ENCODE results near the gene AGPAT2. TPM values are rescaled to one million over a fixed set of nuclear protein-coding genes. Genes with fewer than 3 reads are reported as not detected.

AGPAT2 gene
- total and polyA plus RNA-seq, 7 experiments from 2014 or later, result 2.3 to 20.6 (median 12.0) TPM

DNA sequence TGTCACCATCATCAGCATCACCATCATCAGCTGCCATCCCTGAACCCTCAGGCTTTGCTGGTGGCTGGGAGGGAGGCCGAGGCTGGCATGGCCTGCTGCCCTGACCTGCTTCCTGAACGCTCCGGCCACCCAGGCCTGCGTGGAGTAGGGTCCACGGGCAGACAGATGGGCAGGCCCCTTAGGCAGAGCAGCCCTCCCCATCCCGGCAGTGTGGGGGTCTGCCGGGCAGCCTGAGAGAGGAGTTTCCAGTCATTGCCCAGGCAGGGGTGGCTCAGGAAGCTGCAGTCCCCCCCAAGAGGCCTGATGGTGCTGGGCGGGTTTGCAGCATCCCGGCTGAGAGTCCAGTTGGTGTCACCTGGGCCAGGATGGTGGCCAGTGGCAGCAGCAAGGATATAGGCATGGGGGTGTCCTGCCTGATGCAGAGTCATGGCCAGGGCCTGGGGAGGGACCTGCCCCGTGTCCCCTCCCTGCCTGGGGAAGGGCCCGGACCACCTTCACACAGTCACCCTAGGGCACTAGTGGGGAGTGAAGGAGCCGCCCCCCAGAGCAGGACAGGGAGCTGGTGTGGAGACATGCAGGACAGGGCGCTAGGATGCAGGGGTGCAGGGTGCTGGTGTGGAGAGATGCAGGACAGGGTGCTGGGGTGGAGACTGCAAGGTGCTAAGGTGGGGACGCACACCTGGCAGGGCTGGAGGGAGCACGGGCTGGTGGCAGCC lies 32.3 kb downstream of the AGPAT2 start:
- Mint-ChIP-seq H3K9me3 (no peaks in the 10 kb centered on the region), H3K27ac (peak overlapping the region in 1 of 9 donors; percentile 46)

DNA sequence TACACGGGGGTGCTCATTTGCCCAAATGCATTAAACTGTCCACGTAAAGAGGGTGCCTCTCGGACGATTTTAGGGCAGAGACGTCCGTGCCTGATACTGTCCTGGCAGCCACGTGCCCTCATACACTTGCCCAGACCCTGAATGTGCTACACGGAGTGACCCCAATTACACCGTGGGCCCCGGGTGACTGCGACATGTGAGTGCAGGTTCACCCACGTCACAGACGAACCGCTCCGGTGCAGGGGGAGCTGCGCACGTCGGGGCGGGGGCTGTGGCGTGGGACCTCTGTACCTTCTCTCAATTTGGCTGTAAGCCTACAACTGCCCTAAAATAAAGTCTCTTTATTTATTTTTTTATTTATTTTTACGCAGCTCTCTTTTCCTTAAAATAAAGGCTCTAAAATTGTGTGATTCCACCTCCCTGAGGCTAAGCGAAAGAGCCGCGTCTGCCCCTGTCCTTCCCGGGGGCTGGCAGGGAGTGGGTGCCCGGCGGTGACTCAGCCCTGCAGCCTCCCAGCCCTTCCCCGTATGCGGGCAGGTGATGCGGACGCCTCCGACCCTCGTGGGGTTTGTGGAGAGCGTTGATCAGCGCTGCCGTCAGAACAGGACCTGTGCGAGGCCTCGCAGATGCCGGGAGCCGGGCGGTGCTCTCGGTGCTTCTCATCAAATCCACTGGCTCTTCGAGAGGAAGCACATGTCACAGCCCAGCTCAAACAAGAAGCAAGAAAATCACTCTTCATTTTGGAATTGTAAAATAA lies 33.8 kb downstream of the AGPAT2 start:
- H3K27me3 Mint-ChIP-seq, result peaks cover 22 to 42% (median 39%) of the 10 kb centered on the region in 5 donors
- intact Hi-C loops (cut with micrococcal nuclease), result no loop called here
- no peak for ATAC-seq
- H3K4me3 Mint-ChIP-seq, result peak overlapping the region in 1 of 10 donors; percentile 58
- Histone ChIP-seq H3K36me3 (ENCODE audit: control insufficient read depth in 2 of 3, insufficient read depth in 3 of 3, low read length in 3 of 3) (no peaks in the 10 kb centered on the region), H3K4me3 (ENCODE audit: low read length) (no peak overlapping the region), H3K27ac (ENCODE audit: low read depth, low read length) (no peak overlapping the region), H3K4me1 (ENCODE audit: control insufficient read depth in 2 of 2, insufficient read depth in 2 of 2, low read length in 2 of 2) (peaks cover 0 to 6% of the 10 kb centered on the region in 2 donors), H3K27me3 (ENCODE audit: control insufficient read depth in 2 of 2, insufficient read depth in 2 of 2, low read length in 2 of 2) (peaks cover 3 to 8% of the 10 kb centered on the region in 2 donors), H3K9me3 (ENCODE audit: control insufficient read depth in 2 of 3, low read length in 3 of 3) (no peaks in the 10 kb centered on the region)
- CTCF ChIA-PET, result interaction anchor here (0.6 kb wide), 1 partner anchor 102 kb away, joined by 3 read pairs; no protein-coding TSS in a partner anchor
- no peak overlapping the region for H3K27ac Mint-ChIP-seq
- peaks cover 0 to 4% (median 0%) of the 10 kb centered on the region in 5 donors for H3K36me3 Mint-ChIP-seq
- no peaks in the 10 kb centered on the region for H3K9me3 Mint-ChIP-seq
- H3K4me1 Mint-ChIP-seq, result peaks cover 0 to 15% (median 12%) of the 10 kb centered on the region in 7 donors
- DNase-seq, result no peak
- POLR2A ChIA-PET, result no interaction called here

More for the DNA sequence above, 32.3 kb downstream of the AGPAT2 start:
- Mint-ChIP-seq H3K27me3 (peaks cover 19 to 45% (median 38%) of the 10 kb centered on the region in 5 donors), H3K4me3 (no peak overlapping the region), H3K4me1 (peaks cover 0 to 17% (median 14%) of the 10 kb centered on the region in 7 donors), H3K36me3 (peaks cover 0 to 4% (median 0%) of the 10 kb centered on the region in 5 donors)
- DNase-seq, result no peak
- Histone ChIP-seq H3K36me3 (ENCODE audit: control insufficient read depth in 2 of 3, insufficient read depth in 3 of 3, low read length in 3 of 3) (no peaks in the 10 kb centered on the region), H3K4me3 (ENCODE audit: low read length) (no peak overlapping the region), H3K27ac (ENCODE audit: low read depth, low read length) (no peak overlapping the region), H3K4me1 (ENCODE audit: control insufficient read depth in 2 of 2, insufficient read depth in 2 of 2, low read length in 2 of 2) (peaks cover 0 to 15% of the 10 kb centered on the region in 2 donors), H3K9me3 (ENCODE audit: control insufficient read depth in 2 of 3, low read length in 3 of 3) (no peaks in the 10 kb centered on the region), H3K27me3 (ENCODE audit: control insufficient read depth in 2 of 2, insufficient read depth in 2 of 2, low read length in 2 of 2) (peaks cover 3 to 14% of the 10 kb centered on the region in 2 donors)
- CTCF ChIA-PET, result no interaction called here
- no peak for ATAC-seq
- POLR2A ChIA-PET, result no interaction called here
- intact Hi-C loops (cut with micrococcal nuclease), result no loop called here

DNA sequence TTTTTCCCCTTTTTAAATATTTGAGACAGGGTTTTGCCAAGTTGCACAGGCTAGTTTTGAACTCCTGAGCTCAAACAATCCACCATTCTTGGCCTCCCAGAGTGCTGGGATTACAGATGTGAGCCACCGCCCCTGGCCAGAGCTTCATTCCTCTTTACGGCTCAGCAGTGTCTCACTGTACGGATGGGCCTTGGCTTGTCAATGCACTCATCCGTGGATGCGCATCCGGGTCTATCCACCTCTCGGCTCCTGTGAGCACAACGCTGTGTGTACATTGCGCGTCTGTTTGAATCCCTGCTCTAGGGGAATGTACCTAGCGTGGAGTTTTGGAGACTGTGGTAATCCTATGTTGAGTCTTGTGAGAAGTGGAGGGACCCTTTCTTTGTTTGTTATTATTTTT lies 35.4 kb downstream of the AGPAT2 start:
- Mint-ChIP-seq H3K27ac (no peak overlapping the region), H3K9me3 (no peaks in the 10 kb centered on the region), H3K4me1 (peaks cover 0 to 8% (median 5%) of the 10 kb centered on the region in 7 donors), H3K27me3 (peaks cover 10 to 36% (median 34%) of the 10 kb centered on the region in 5 donors), H3K4me3 (no peak overlapping the region), H3K36me3 (no peaks in the 10 kb centered on the region)
- POLR2A ChIA-PET, result no interaction called here
- DNase-seq (no peak), ATAC-seq (no peak)
- no peak overlapping the region for H3K4me3 ChIP-seq (ENCODE audit: low read length)
- peaks cover 0 to 7% of the 10 kb centered on the region in 2 donors for H3K27me3 ChIP-seq (ENCODE audit: control insufficient read depth in 2 of 2, insufficient read depth in 2 of 2, low read length in 2 of 2)
- intact Hi-C loops (cut with micrococcal nuclease), result no loop called here
- CTCF ChIA-PET, result interaction anchor here (0.6 kb wide), 1 partner anchor 59 kb away, joined by 3 read pairs; no protein-coding TSS in a partner anchor
- no peaks in the 10 kb centered on the region for H3K36me3 ChIP-seq (ENCODE audit: control insufficient read depth in 2 of 3, insufficient read depth in 3 of 3, low read length in 3 of 3)
- no peaks in the 10 kb centered on the region for H3K9me3 ChIP-seq (ENCODE audit: control insufficient read depth in 2 of 3, low read length in 3 of 3)
- H3K4me1 ChIP-seq (ENCODE audit: control insufficient read depth in 2 of 2, insufficient read depth in 2 of 2, low read length in 2 of 2), result peaks cover 0 to 5% of the 10 kb centered on the region in 2 donors
- no peak overlapping the region for H3K27ac ChIP-seq (ENCODE audit: low read depth, low read length)

DNA sequence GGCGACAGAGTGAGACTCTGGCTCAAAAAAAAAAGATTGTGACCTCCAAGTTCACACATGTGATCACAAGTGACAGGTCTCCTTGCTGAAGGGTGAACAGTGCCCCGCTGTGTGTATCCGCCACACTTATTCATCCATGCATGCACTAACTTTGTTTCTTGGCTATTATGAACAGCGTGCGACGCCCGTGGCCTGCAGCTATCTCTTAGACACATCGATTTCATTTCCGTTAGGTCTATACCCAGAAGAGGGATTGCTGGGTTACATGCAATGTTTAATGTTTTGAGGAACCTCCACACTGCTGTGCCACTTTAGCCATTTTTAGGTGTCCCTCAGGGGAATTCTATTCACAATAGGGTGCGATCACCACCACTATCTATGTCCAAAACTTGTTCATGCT lies 36.6 kb downstream of the AGPAT2 start:
- Mint-ChIP-seq H3K27ac (no peak overlapping the region), H3K27me3 (peaks cover 4 to 28% (median 26%) of the 10 kb centered on the region in 5 donors), H3K36me3 (no peaks in the 10 kb centered on the region), H3K9me3 (no peaks in the 10 kb centered on the region), H3K4me3 (no peak overlapping the region), H3K4me1 (peaks cover 0 to 3% (median 0%) of the 10 kb centered on the region in 7 donors)
- no peaks in the 10 kb centered on the region for H3K9me3 ChIP-seq (ENCODE audit: control insufficient read depth in 2 of 3, low read length in 3 of 3)
- POLR2A ChIA-PET, result no interaction called here
- no peak for DNase-seq
- no peaks in the 10 kb centered on the region for H3K4me1 ChIP-seq (ENCODE audit: control insufficient read depth in 2 of 2, insufficient read depth in 2 of 2, low read length in 2 of 2)
- H3K27ac ChIP-seq (ENCODE audit: low read depth, low read length), result no peak overlapping the region
- peak; percentile 56 for ATAC-seq
- no peaks in the 10 kb centered on the region for H3K36me3 ChIP-seq (ENCODE audit: control insufficient read depth in 2 of 3, insufficient read depth in 3 of 3, low read length in 3 of 3)
- no peaks in the 10 kb centered on the region for H3K27me3 ChIP-seq (ENCODE audit: control insufficient read depth in 2 of 2, insufficient read depth in 2 of 2, low read length in 2 of 2)
- intact Hi-C loops (cut with micrococcal nuclease), result no loop called here
- no peak overlapping the region for H3K4me3 ChIP-seq (ENCODE audit: low read length)
- CTCF ChIA-PET, result no interaction called here

DNA sequence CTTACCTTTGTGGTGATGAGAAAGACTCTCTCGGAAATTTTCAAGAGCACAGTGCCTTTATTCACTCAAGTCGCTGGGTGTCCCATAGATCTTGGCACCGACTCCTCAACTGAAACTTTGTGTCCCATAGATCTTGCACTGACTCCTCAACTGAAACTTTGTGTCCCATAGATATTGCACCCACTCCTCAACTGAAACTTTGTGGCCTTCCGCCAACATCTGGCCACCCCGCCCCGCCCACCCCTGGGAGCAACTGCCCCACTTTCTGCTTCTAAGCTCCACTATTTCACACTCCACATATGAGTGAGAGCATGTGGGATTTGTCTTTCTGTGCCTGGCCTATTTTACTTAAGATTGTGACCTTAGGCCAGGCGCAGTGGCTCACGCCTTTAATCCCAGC lies 37.2 kb downstream of the AGPAT2 start:
- Mint-ChIP-seq H3K27ac (no peak overlapping the region), H3K4me1 (no peaks in the 10 kb centered on the region), H3K4me3 (no peak overlapping the region), H3K27me3 (peaks cover 4 to 23% (median 21%) of the 10 kb centered on the region in 5 donors), H3K36me3 (no peaks in the 10 kb centered on the region), H3K9me3 (no peaks in the 10 kb centered on the region)
- Histone ChIP-seq H3K4me3 (ENCODE audit: low read length) (no peak overlapping the region), H3K27me3 (ENCODE audit: control insufficient read depth in 2 of 2, insufficient read depth in 2 of 2, low read length in 2 of 2) (peaks cover 0 to 3% of the 10 kb centered on the region in 2 donors), H3K9me3 (ENCODE audit: control insufficient read depth in 2 of 3, low read length in 3 of 3) (no peaks in the 10 kb centered on the region), H3K27ac (ENCODE audit: low read depth, low read length) (no peak overlapping the region), H3K36me3 (ENCODE audit: control insufficient read depth in 2 of 3, insufficient read depth in 3 of 3, low read length in 3 of 3) (no peaks in the 10 kb centered on the region), H3K4me1 (ENCODE audit: control insufficient read depth in 2 of 2, insufficient read depth in 2 of 2, low read length in 2 of 2) (no peaks in the 10 kb centered on the region)
- POLR2A ChIA-PET, result no interaction called here
- intact Hi-C loops (cut with micrococcal nuclease), result no loop called here
- CTCF ChIA-PET, result no interaction called here
- no peak for DNase-seq
- ATAC-seq, result no peak

DNA sequence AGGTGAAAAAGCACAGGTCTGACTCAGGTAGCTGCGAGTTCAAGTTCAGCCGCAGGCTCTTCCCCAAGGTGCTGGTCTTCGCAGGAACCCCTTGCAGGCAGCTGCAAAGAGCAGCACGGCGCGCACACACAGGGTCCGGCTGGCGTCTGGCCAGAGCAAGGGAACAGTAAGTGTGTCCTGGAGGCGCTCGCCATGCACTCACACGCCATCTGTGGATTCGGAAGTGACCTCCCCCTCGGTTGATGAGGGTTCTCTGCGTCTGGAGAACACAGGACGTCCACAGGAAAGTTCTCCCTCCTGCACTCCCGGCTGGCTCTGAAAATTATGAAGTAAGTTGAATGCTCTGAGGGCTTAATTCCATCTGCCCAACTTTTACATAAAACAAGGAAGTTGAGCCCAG lies 38.5 kb downstream of the AGPAT2 start:
- ChIA-PET POLR2A (no interaction called here), CTCF (no interaction called here)

More for the DNA sequence above, 38.5 kb downstream of the AGPAT2 start:
- no peaks in the 10 kb centered on the region for H3K36me3 ChIP-seq (ENCODE audit: control insufficient read depth in 2 of 3, insufficient read depth in 3 of 3, low read length in 3 of 3)
- DNase-seq, result no peak
- H3K27me3 ChIP-seq (ENCODE audit: control insufficient read depth in 2 of 2, insufficient read depth in 2 of 2, low read length in 2 of 2), result peaks cover 0 to 13% of the 10 kb centered on the region in 2 donors
- Mint-ChIP-seq H3K9me3 (no peaks in the 10 kb centered on the region), H3K27me3 (peaks cover 6 to 24% (median 22%) of the 10 kb centered on the region in 5 donors), H3K27ac (peak overlapping the region in 1 of 9 donors; percentile 27), H3K4me1 (peaks cover 0 to 3% (median 0%) of the 10 kb centered on the region in 7 donors), H3K4me3 (no peak overlapping the region), H3K36me3 (no peaks in the 10 kb centered on the region)
- no peak for ATAC-seq
- no peak overlapping the region for H3K27ac ChIP-seq (ENCODE audit: low read depth, low read length)
- H3K4me3 ChIP-seq (ENCODE audit: low read length), result no peak overlapping the region
- H3K9me3 ChIP-seq (ENCODE audit: control insufficient read depth in 2 of 3, low read length in 3 of 3), result no peaks in the 10 kb centered on the region
- H3K4me1 ChIP-seq (ENCODE audit: control insufficient read depth in 2 of 2, insufficient read depth in 2 of 2, low read length in 2 of 2), result peaks cover 10% of the 10 kb centered on the region in 2 donors
- intact Hi-C loops (cut with micrococcal nuclease), result no loop called here

Data from naive thymus-derived CD4-positive, alpha-beta T cell (primary cell).